GM18498 (cell line): ENCODE results near the gene FITM1.

ENCODE experiments used
- ATAC-seq: cut with Tn5 transposase; IDR thresholded peaks from one replicate; pipeline ENCODE4 v1.9.1; 2021; ENCODE audit warnings: mild to moderate bottlenecking, moderate library complexity; ENCODE audit not compliant: unreplicated experiment

The FITM1 gene

GRCh38 chr14:24130380-24130716 is at the start of gene FITM1:
Gene FITM1, plus strand, starts transcription at chr14:24130659. Its CDS starts 905 bp downstream, at chr14:24131564.
- ATAC-seq, result no peak

DNA sequence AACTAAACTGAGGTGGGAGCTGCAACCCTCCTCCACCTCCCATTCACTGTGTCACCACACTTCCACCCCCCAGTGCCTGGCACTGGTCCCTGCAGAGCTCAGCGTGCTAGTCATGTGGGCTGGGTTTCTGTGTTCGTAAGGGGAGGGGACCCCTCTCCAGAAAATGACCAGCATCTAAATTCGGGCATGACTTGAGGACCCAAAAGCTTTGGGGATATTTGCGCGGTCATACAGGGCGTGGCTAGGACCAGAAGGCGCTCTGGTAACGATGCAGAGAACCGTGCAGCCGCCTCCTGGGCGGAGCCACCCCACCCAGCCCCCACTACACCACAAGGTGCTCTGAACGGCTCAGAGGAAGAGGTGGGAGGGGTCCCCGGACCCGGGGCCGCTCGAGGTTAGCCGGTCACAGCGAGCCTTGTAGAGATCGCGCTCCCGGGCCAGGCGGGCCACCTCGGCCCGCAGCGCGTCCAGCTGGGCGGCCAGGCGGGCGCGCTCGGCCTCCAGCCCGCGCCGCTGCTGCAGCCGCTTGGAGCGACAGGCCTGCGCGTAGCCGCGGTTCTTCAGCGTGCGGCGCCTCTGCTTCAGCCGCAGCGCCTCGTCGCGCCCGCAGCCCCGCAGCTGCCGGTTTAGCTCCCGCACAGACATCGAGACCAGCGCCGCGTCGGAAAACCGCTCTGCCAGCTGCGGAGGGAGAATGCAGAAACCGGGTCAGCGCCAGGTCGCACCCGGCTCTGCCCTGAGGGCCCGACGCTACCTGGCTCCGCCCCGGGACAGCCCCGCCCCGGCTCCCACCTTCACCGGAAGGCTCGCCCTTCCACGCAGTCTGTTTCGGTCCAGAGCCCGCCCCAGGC is 49.3 kb upstream of the FITM1 start:
- peak; percentile 88 for ATAC-seq

GRCh38 chr14:24081739-24082211 is 48.7 kb upstream of the FITM1 start:
- no peak for ATAC-seq

GRCh38 chr14:24082411-24083080 is 47.9 kb upstream of the FITM1 start:
- no peak for ATAC-seq

DNA sequence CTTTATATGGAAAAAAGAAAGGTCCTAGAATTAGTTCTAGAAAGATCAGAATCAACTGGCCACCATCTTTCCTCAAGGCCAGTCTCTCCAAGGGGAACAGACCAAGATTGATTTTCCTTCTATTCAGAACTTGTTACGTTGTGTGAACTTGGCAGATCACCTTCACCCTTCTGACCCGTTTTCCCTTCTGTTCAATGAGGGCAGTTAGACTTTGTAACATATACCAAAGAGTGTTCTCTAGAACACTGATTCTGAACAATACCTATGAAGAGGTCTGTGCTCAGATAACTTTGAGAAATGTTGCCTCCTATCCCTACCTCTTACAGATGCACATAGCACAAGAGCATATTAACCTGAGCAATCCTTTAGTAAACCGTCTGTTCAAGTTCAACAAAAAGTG is 47.0 kb upstream of the FITM1 start:
- ATAC-seq, result no peak

- no peak for ATAC-seq
Observed at GRCh38 chr14:24084440-24084839, 46.0 kb upstream of the FITM1 start.

DNA sequence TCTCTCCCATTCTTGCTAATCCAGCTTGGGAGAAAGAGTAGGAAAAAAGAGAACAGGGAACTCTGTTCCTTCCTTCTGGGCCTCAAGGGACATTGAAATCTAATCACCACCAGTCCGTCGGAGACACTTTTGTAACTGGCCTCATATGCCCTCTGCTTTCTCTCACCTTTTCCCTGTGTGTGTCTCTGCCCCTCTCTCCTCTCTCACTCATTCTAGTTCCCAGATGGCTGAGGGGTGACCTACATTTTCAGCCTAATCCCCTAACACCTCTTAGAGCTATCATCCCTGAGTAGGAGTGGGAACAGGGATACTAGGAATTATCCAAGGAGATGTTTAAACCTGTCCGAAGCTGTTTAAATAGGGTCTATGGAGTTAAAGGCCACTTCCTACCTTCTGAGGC is 45.2 kb upstream of the FITM1 start:
- ATAC-seq, result no peak

GRCh38 chr14:24086193-24086955 is 44.1 kb upstream of the FITM1 start:
- ATAC-seq, result no peak

- ATAC-seq, result no peak
Observed at GRCh38 chr14:24087004-24087403, 43.5 kb upstream of the FITM1 start.

GRCh38 chr14:24088095-24088494 is 42.4 kb upstream of the FITM1 start:
- ATAC-seq, result no peak

GRCh38 chr14:24089890-24090289 is 40.6 kb upstream of the FITM1 start:
- ATAC-seq, result no peak

DNA sequence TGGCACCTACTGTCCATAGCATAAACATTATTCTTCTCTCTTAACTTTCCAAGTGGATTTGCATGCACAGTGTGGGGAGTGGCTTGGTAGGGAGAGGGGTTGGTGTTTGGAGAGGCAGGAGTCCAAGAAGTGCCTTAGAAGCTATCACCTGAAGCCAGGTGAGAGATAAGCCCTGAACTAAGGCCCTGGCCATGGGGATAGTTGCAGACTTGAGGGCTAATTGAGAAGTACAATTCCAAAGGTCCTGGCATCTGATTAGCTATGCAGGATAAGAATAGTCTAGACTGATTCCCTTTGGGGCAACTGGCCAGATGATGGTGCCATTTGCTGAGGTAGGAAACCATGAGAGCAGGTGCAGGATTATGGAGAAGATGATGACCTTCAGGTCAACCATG is 38.4 kb upstream of the FITM1 start:
- ATAC-seq, result no peak

DNA sequence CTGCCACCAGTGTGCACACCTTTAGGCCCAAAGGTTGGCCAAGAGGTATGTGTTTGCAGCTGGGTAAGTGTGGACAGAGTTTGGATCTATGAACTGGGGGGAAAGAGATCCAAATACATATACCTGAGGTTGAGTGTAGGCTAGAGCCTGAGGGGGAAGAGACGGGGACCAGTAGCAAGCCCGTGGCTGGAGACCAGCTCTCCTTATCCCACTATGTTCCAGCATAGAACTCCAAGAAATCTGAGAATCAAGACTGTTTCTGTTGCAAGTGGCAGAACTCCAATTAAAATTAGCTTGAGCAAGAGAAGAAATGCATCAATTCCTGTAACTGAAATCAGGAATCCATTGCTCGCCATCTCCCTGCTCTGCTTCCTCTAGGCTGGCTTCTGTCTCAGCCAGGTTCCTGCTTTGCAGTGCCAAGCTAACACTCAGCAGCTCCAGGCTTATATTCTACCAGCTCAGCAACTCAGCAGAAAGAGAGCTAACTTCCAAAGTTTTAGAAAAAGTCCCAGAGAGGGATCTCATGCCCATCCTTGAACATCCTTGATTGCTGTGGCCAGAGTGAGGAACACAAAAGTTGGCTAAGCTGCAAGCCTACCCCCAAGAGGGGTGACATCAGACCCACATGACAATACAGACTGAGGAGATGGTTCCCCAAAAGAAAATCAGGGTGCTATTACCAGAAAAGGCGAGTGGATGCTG is 37.8 kb upstream of the FITM1 start:
- ATAC-seq, result no peak

- no peak for ATAC-seq
Observed at GRCh38 chr14:24093207-24093900, 37.1 kb upstream of the FITM1 start.

DNA sequence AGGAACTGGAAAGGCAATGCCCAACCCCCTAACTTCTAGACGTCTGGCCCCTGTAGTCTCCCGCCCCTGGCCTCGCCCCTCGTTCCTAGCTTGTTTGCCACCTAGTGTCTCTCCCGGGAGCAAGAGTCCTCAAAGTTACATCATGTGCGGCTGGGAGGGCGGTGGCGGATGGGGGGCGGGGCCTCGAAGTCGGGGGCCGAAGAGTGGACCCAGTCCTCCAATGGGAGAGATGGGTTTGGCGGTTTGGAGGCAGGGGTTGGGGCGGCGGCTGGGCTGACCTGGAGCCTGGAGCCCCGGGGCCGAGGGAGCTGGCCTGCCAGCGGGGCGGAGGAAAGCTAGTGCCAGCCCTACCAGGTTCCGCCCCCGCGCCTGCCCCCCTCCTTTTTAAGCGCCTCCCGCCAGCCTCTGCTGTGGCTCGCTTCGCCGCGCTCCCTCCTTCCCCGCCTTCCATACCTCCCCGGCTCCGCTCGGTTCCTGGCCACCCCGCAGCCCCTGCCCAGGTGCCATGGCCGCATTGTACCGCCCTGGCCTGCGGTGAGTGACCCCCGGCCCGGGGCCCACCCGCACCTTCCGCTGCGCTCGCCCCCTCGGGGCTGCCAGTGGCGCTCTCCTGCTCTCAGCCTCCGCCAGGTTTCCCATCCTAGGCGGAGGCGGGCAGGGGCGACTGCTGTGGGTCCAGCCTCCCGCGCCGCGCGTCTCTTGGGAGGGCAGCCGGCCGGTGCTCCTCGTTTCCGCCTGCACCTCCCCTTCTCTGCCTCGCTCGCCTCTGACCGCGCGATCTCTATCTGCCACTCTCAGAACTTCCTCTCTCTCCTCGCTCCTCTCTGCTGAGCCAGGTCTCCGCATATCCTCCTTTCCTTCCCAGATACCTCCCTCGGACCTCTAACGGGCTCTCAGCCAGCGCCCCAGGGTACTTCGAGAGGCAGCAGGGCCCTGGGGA is 36.3 kb upstream of the FITM1 start, which contains the start of gene PCK2:
Gene PCK2, plus strand, starts transcription at position 411 of the 940 bp plus-strand sequence. Its CDS starts 95 bp downstream, at position 506.
- ATAC-seq, result peak; percentile 55

- ATAC-seq, result peak; percentile 1
Observed at GRCh38 chr14:24094841-24095270, 35.6 kb upstream of the FITM1 start.

- ATAC-seq, result peak; percentile 69
Observed at GRCh38 chr14:24095271-24096068, 35.0 kb upstream of the FITM1 start.

DNA sequence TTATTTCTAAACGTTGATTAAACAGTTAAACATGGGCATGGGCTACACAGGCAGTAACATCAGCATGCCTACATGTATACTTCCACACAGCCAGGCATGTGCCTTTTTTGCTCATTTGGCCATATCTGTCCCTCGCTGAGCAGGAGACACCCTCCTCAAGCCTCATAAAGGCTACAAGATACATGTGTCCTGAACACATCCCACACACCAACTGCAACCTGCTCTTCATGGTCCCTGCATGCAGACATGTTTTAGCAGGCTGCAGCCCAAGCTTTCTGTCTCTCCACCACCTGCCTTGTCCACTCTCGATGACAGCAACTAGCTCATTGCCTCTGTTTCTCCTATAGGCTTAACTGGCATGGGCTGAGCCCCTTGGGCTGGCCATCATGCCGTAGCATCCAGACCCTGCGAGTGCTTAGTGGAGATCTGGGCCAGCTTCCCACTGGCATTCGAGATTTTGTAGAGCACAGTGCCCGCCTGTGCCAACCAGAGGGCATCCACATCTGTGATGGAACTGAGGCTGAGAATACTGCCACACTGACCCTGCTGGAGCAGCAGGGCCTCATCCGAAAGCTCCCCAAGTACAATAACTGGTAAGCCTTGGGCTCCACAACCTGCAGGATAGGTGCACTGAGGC is 33.8 kb upstream of the FITM1 start:
- no peak for ATAC-seq
